ENCODE measurements around the gene ROCK2.

Gene ROCK2

GRCh38 chr2:11307764-11308415, 36.5 kb downstream of the ROCK2 start:
- TF ChIP-seq JUND (IDR thresholded peaks at IDR 0.05; ENCODE audit: low read depth), result no peak
- no peak for DNase-seq (ENCODE audit: low read depth in 1 of 2, low spot score in 1 of 2)
- in situ Hi-C loops (cut with HindIII; ENCODE audit: low pct_unique_long_range_greater_than_20kb, low sequenced_read_pairs), result no loop called here

- in situ Hi-C loops (cut with HindIII; ENCODE audit: low pct_unique_long_range_greater_than_20kb, low sequenced_read_pairs), result no loop called here
- TF ChIP-seq JUND (IDR thresholded peaks at IDR 0.05; ENCODE audit: low read depth), result no peak
- no peak for DNase-seq (ENCODE audit: low read depth in 1 of 2, low spot score in 1 of 2)
Measured at GRCh38 chr2:11305958-11306357, 38.5 kb downstream of the ROCK2 start.

GRCh38 chr2:11305338-11305737, 39.1 kb downstream of the ROCK2 start:
- in situ Hi-C loops (cut with HindIII; ENCODE audit: low pct_unique_long_range_greater_than_20kb, low sequenced_read_pairs), result no loop called here
- no peak for TF ChIP-seq JUND (IDR thresholded peaks at IDR 0.05; ENCODE audit: low read depth)
- DNase-seq (ENCODE audit: low read depth in 1 of 2, low spot score in 1 of 2), result no peak

GRCh38 chr2:11304476-11304875, 40.0 kb downstream of the ROCK2 start:
- in situ Hi-C loops (cut with HindIII; ENCODE audit: low pct_unique_long_range_greater_than_20kb, low sequenced_read_pairs), result no loop called here
- DNase-seq (ENCODE audit: low read depth in 1 of 2, low spot score in 1 of 2), result no peak
- no peak for TF ChIP-seq JUND (IDR thresholded peaks at IDR 0.05; ENCODE audit: low read depth)

- in situ Hi-C loops (cut with HindIII; ENCODE audit: low pct_unique_long_range_greater_than_20kb, low sequenced_read_pairs), result no loop called here
- no peak for TF ChIP-seq JUND (IDR thresholded peaks at IDR 0.05; ENCODE audit: low read depth)
- no peak for DNase-seq (ENCODE audit: low read depth in 1 of 2, low spot score in 1 of 2)
Measured at GRCh38 chr2:11303290-11304013, 41.0 kb downstream of the ROCK2 start.

GRCh38 chr2:11299439-11299838, 45.0 kb downstream of the ROCK2 start:
- in situ Hi-C loops (cut with HindIII; ENCODE audit: low pct_unique_long_range_greater_than_20kb, low sequenced_read_pairs), result no loop called here
- DNase-seq (ENCODE audit: low read depth in 1 of 2, low spot score in 1 of 2), result no peak
- no peak for TF ChIP-seq JUND (IDR thresholded peaks at IDR 0.05; ENCODE audit: low read depth)

- DNase-seq (ENCODE audit: low read depth in 1 of 2, low spot score in 1 of 2), result no peak
- no peak for TF ChIP-seq JUND (IDR thresholded peaks at IDR 0.05; ENCODE audit: low read depth)
- in situ Hi-C loops (cut with HindIII; ENCODE audit: low pct_unique_long_range_greater_than_20kb, low sequenced_read_pairs), result no loop called here
Measured at GRCh38 chr2:11298592-11298991, 45.8 kb downstream of the ROCK2 start.

- no peak for TF ChIP-seq JUND (IDR thresholded peaks at IDR 0.05; ENCODE audit: low read depth)
- in situ Hi-C loops (cut with HindIII; ENCODE audit: low pct_unique_long_range_greater_than_20kb, low sequenced_read_pairs), result no loop called here
- no peak for DNase-seq (ENCODE audit: low read depth in 1 of 2, low spot score in 1 of 2)
Measured at GRCh38 chr2:11296401-11296800, 48.0 kb downstream of the ROCK2 start.

GRCh38 chr2:11292464-11293255, 51.8 kb downstream of the ROCK2 start:
- TF ChIP-seq JUND (IDR thresholded peaks at IDR 0.05; ENCODE audit: low read depth), result no peak
- DNase-seq (ENCODE audit: low read depth in 1 of 2, low spot score in 1 of 2), result no peak
- in situ Hi-C loops (cut with HindIII; ENCODE audit: low pct_unique_long_range_greater_than_20kb, low sequenced_read_pairs), result no loop called here

GRCh38 chr2:11290713-11291112, 53.7 kb downstream of the ROCK2 start:
- in situ Hi-C loops (cut with HindIII; ENCODE audit: low pct_unique_long_range_greater_than_20kb, low sequenced_read_pairs), result no loop called here
- no peak for TF ChIP-seq JUND (IDR thresholded peaks at IDR 0.05; ENCODE audit: low read depth)
- DNase-seq (ENCODE audit: low read depth in 1 of 2, low spot score in 1 of 2), result no peak

- no peak for TF ChIP-seq JUND (IDR thresholded peaks at IDR 0.05; ENCODE audit: low read depth)
- in situ Hi-C loops (cut with HindIII; ENCODE audit: low pct_unique_long_range_greater_than_20kb, low sequenced_read_pairs), result no loop called here
- DNase-seq (ENCODE audit: low read depth in 1 of 2, low spot score in 1 of 2), result no peak
Measured at GRCh38 chr2:11290211-11290610, 54.2 kb downstream of the ROCK2 start.

- no peak for DNase-seq (ENCODE audit: low read depth in 1 of 2, low spot score in 1 of 2)
- in situ Hi-C loops (cut with HindIII; ENCODE audit: low pct_unique_long_range_greater_than_20kb, low sequenced_read_pairs), result no loop called here
- no peak for TF ChIP-seq JUND (IDR thresholded peaks at IDR 0.05; ENCODE audit: low read depth)
Measured at GRCh38 chr2:11288431-11288830, 56.0 kb downstream of the ROCK2 start.

GRCh38 chr2:11286749-11287148, 57.7 kb downstream of the ROCK2 start:
- no peak for TF ChIP-seq JUND (IDR thresholded peaks at IDR 0.05; ENCODE audit: low read depth)
- DNase-seq (ENCODE audit: low read depth in 1 of 2, low spot score in 1 of 2), result no peak
- in situ Hi-C loops (cut with HindIII; ENCODE audit: low pct_unique_long_range_greater_than_20kb, low sequenced_read_pairs), result no loop called here

Measured in T47D (cell line).